HG03097 (cell line): ENCODE data around the gene DICER1.
"Not testable (repeated sequence)": the region's sequence is repeated elsewhere in the genome, so short reads cannot be mapped to it uniquely, and the experiment has no call there.

Experiments used
- ATAC-seq: cut with Tn5 transposase; IDR thresholded peaks from one replicate; pipeline ENCODE4 v1.9.1; 2021; ENCODE audit not compliant: unreplicated experiment, low FRiP score

Gene DICER1

GRCh38 chr14:95153866-95154265 is 3.5 kb downstream of the DICER1 start:
- no peak for ATAC-seq

- ATAC-seq: no peak
These were observed 5.8 kb downstream of the DICER1 start for GRCh38 chr14:95151561-95151960.

GRCh38 chr14:95150910-95151309 is 6.4 kb downstream of the DICER1 start:
- ATAC-seq: no peak

- ATAC-seq: no peak
These were observed 7.9 kb downstream of the DICER1 start for GRCh38 chr14:95149441-95149840.

GRCh38 chr14:95147597-95147996 is 9.7 kb downstream of the DICER1 start:
- ATAC-seq: no peak

GRCh38 chr14:95146079-95146771 is 11.1 kb downstream of the DICER1 start:
- ATAC-seq: no peak

GRCh38 chr14:95144849-95145248 is 12.5 kb downstream of the DICER1 start:
- no peak for ATAC-seq

GRCh38 chr14:95143808-95144620 is 13.3 kb downstream of the DICER1 start:
- ATAC-seq: no peak

- ATAC-seq: no peak
These were observed 15.1 kb downstream of the DICER1 start for GRCh38 chr14:95142208-95142607.

GRCh38 chr14:95141684-95142083 is 15.6 kb downstream of the DICER1 start:
- no peak for ATAC-seq

GRCh38 chr14:95140060-95140858 is 17.1 kb downstream of the DICER1 start:
- no peak for ATAC-seq

GRCh38 chr14:95138876-95139275 is 18.5 kb downstream of the DICER1 start:
- ATAC-seq: no peak

- not testable (repeated sequence) for ATAC-seq
These were observed 18.9 kb downstream of the DICER1 start for GRCh38 chr14:95138455-95138854.

- no peak for ATAC-seq
These were observed 19.5 kb downstream of the DICER1 start for GRCh38 chr14:95137804-95138167.

- ATAC-seq: no peak
These were observed 20.0 kb downstream of the DICER1 start for GRCh38 chr14:95137164-95137803.

- no peak for ATAC-seq
These were observed 20.7 kb downstream of the DICER1 start for GRCh38 chr14:95136631-95137030.

GRCh38 chr14:95134304-95134933 is 22.9 kb downstream of the DICER1 start:
- ATAC-seq: peak; percentile 55

- ATAC-seq: no peak
These were observed 24.0 kb downstream of the DICER1 start for GRCh38 chr14:95133282-95133681.

GRCh38 chr14:95132760-95133159 is 24.6 kb downstream of the DICER1 start:
- ATAC-seq: no peak

GRCh38 chr14:95130549-95130948 is 26.8 kb downstream of the DICER1 start:
- no peak for ATAC-seq
